ENCODE measurements around the gene ACOT9. TPM values are rescaled to one million over a fixed set of nuclear protein-coding genes. Genes with fewer than 3 reads are reported as not detected.

ACOT9 gene
- total and polyA plus RNA-seq, 2 donors (not counting 3 experiments of a cell fraction or from before 2014, with no cell fraction given), result 38.4 to 83.1 TPM

GRCh38 chrX:23662853-23663252 lies 80.2 kb downstream of the ACOT9 start:
- H3K4me2 ChIP-seq (ENCODE audit: insufficient read depth, low read length), result no peak overlapping the region
- H2AFZ ChIP-seq (ENCODE audit: low read depth, low read length), result no peak overlapping the region
- no peaks in the 10 kb centered on the region for H4K20me1 ChIP-seq (replicated peaks; ENCODE audit: control insufficient read depth, extremely low read depth, insufficient read depth, low read length)
- peaks cover 4% of the 10 kb centered on the region for H3K4me1 ChIP-seq (ENCODE audit: control insufficient read depth, extremely low read depth, insufficient read depth, low read length)
- no peaks in the 10 kb centered on the region for H3K27me3 ChIP-seq (ENCODE audit: control insufficient read depth in 2 of 2, insufficient read depth in 2 of 2, low read length in 2 of 2)
- no peaks in the 10 kb centered on the region for H3K9me1 ChIP-seq (replicated peaks; ENCODE audit: control insufficient read depth, extremely low read depth, insufficient read depth, low read length)
- CTCF ChIA-PET, result no interaction called here
- TF ChIP-seq EZH2 (IDR thresholded peaks at IDR 0.05; ENCODE audit: borderline replicate concordance, low read depth, low read length, severe bottlenecking) (no peak), GATA2 (IDR thresholded peaks at IDR 0.05; ENCODE audit: insufficient read depth, insufficient read length, low read depth, low read length) (no peak), JUN (IDR thresholded peaks at IDR 0.05; ENCODE audit: borderline replicate concordance, insufficient read depth, insufficient read length, low read depth) (no peak), CTCF (IDR thresholded peaks at IDR 0.05; ENCODE audit: extremely low read depth in 1 of 2, insufficient read depth in 1 of 2, low read depth in 1 of 2, low read length in 2 of 2) (no peak), MYC (IDR thresholded peaks at IDR 0.05; ENCODE audit: low read depth, low read length) (no peak), POLR2A (IDR thresholded peaks at IDR 0.05; ENCODE audit: low read depth, low read length) (no peak), POLR2AphosphoS5 (IDR thresholded peaks at IDR 0.05; ENCODE audit: insufficient read depth, low read depth, low read length) (no peak), MAX (IDR thresholded peaks at IDR 0.05; ENCODE audit: insufficient read depth, insufficient read length) (no peak), FOS (IDR thresholded peaks at IDR 0.05; ENCODE audit: borderline replicate concordance, insufficient read depth, low read length) (no peak)
- dilution Hi-C loops (cut with MboI; ENCODE audit: extremely low pct_ligation_motif_present, low sequenced_read_pairs), result no loop called here
- peaks cover 5% of the 10 kb centered on the region for H3K79me2 ChIP-seq (ENCODE audit: control insufficient read depth, insufficient read depth, low read length)
- POLR2A ChIA-PET, result no interaction called here
- H3K36me3 ChIP-seq (ENCODE audit: control insufficient read depth in 2 of 2, extremely low read depth in 1 of 2, insufficient read depth in 2 of 2, low read length in 2 of 2), result no peaks in the 10 kb centered on the region
- no TSS peak for BruUV-seq (replicated peaks)
- H3K27ac ChIP-seq (ENCODE audit: insufficient read depth, low read depth, low read length), result no peak overlapping the region
- no peak overlapping the region for H3K9ac ChIP-seq (replicated peaks; ENCODE audit: extremely low read depth, insufficient read depth, low read length)
- DNase-seq (ENCODE audit: low read depth, low spot score), result no peak
- no peak for FAIRE-seq
- no peaks in the 10 kb centered on the region for H3K9me3 ChIP-seq (replicated peaks; ENCODE audit: control insufficient read depth, insufficient read depth, low read length)
- intact Hi-C loops (cut with micrococcal nuclease), result no loop called here
- no peak overlapping the region for H3K4me3 ChIP-seq (replicated peaks in 1 of 3; ENCODE audit: insufficient read depth in 1 of 3, low read depth in 1 of 3, low read length in 3 of 3)
